ENCODE measurements around the gene CPSF3. TPM values are rescaled to one million over a fixed set of nuclear protein-coding genes. Genes with fewer than 3 reads are reported as not detected.

The CPSF3 gene
- total and polyA plus RNA-seq, 2 experiments from 2014 or later = 39.6 to 40.3 TPM

DNA sequence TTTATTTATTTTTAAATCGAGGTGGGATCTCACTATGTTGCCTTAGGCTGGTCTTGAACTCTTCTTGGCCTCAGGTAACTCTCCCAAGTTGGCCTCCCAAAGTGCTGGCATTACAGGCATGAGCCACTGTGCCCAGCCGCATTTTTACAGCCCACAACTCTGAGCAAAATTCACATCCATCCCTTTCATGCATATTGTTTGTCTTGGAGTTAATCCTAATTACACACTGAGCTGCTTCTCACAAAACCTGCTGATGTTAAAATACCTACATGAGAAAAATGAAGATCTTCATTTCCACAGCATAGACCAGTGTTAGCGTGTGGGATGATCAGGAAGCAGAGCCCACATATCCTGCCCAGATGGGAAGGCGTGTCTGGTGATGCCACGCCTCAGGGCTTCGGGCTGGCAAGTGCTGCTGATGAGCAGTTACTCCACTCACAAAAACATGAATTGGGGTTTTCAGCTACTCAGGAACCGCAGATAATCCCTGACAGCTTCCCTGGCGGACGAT, 14.8 kb upstream of the CPSF3 start:
- H3K9ac ChIP-seq = no peak overlapping the region
- H3K4me3 ChIP-seq = no peak overlapping the region
- H2AFZ ChIP-seq = no peak overlapping the region
- TF ChIP-seq EZH2phosphoT487 (IDR thresholded peaks at IDR 0.05; ENCODE audit: insufficient read depth, low read depth) = no peak
- no peak for TF ChIP-seq EZH2 (IDR thresholded peaks at IDR 0.05; ENCODE audit: insufficient read depth, poor library complexity, severe bottlenecking)
- H3K4me2 ChIP-seq (ENCODE audit: unreplicated experiment) = no peak overlapping the region
- in situ Hi-C loops (cut with MboI) = no loop called here
- H3K36me3 ChIP-seq (ENCODE audit: low read depth) = peaks cover 61% of the 10 kb centered on the region
- peaks cover 50% of the 10 kb centered on the region for H3F3A ChIP-seq (ENCODE audit: insufficient read depth)
- H3K79me2 ChIP-seq (ENCODE audit: insufficient read depth) = peaks cover 53% of the 10 kb centered on the region
- H3K27ac ChIP-seq = no peak overlapping the region
- no peak for DNase-seq
- no peaks in the 10 kb centered on the region for H3K9me3 ChIP-seq (ENCODE audit: low read depth)
- peaks cover 7% of the 10 kb centered on the region; the same call in 1 of the 2 replicates for H3K4me1 ChIP-seq (ENCODE audit: insufficient read depth)
- no peaks in the 10 kb centered on the region for H4K20me1 ChIP-seq (ENCODE audit: insufficient read depth)
- no peaks in the 10 kb centered on the region for H3K27me3 ChIP-seq (replicated peaks; ENCODE audit: insufficient read depth)
- no peaks in the 10 kb centered on the region for H3K9me2 ChIP-seq (ENCODE audit: insufficient read depth)
- whole genome bisulfite sequencing, 2 experiments (ENCODE audit: low coverage in 1 of 2, low lambda C conversion rate in 2 of 2, missing lambda C conversion rate in 2 of 2) = 92 to 93% methylated on average over 9 of the region's 9 CpGs

DNA sequence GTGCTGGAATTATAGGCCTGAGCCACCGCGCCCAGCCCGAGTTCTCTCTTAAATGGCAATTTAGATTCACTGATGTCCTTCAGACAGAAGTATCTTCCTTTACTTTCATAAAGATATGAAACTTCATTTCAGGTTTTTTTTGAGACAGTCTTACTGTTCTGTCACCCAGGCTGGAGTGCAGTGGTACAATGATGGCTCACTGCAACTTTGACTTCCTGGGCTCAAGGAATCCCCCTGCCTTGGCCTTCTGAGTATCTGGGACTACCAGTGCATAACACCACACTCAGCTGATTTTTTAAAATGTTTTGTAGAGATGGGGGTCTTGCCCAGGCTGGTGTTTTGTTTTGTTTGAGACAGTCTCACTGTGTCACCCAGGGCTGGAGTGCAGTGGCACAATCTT, 13.3 kb upstream of the CPSF3 start:
- no peaks in the 10 kb centered on the region for H3K9me2 ChIP-seq (ENCODE audit: insufficient read depth)
- H4K20me1 ChIP-seq (ENCODE audit: insufficient read depth) = no peaks in the 10 kb centered on the region
- H3K9me3 ChIP-seq (ENCODE audit: low read depth) = no peaks in the 10 kb centered on the region
- no peaks in the 10 kb centered on the region for H3K27me3 ChIP-seq (replicated peaks; ENCODE audit: insufficient read depth)
- in situ Hi-C loops (cut with MboI) = no loop called here
- TF ChIP-seq EZH2phosphoT487 (IDR thresholded peaks at IDR 0.05; ENCODE audit: insufficient read depth, low read depth) = no peak
- no peak for TF ChIP-seq EZH2 (IDR thresholded peaks at IDR 0.05; ENCODE audit: insufficient read depth, poor library complexity, severe bottlenecking)
- H3K4me1 ChIP-seq (ENCODE audit: insufficient read depth) = no peaks in the 10 kb centered on the region
- no peak for DNase-seq
- no peak overlapping the region for H3K4me2 ChIP-seq (ENCODE audit: unreplicated experiment)
- WGBS, 2 experiments (ENCODE audit: low coverage in 1 of 2, low lambda C conversion rate in 2 of 2, missing lambda C conversion rate in 2 of 2) = 98% methylated on average over 3 of the region's 3 CpGs
- peaks cover 60% of the 10 kb centered on the region for H3K79me2 ChIP-seq (ENCODE audit: insufficient read depth)
- peaks cover 42% of the 10 kb centered on the region for H3F3A ChIP-seq (ENCODE audit: insufficient read depth)
- no peak overlapping the region for H3K27ac ChIP-seq
- H3K36me3 ChIP-seq (ENCODE audit: low read depth) = peaks cover 53% of the 10 kb centered on the region
- H3K4me3 ChIP-seq = no peak overlapping the region
- no peak overlapping the region for H3K9ac ChIP-seq
- no peak overlapping the region for H2AFZ ChIP-seq

DNA sequence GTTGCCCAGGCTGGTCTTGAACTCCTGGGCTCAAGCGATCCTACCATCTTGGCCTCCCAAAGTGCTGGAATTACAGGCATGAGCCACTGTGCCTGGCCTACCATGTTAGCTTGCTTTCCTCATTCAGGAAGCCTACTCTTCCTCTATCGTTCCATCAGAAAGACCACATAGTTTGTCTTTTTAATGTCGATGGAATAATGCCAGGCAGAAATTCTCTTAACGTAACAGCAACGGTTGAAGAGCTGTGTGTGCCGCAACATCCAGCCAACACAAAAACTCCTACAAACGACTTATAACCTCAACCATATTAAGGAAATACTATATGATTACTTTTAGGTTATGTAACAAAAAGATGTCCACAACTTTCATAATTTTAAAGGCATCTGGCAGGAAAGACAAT, 10.7 kb upstream of the CPSF3 start:
- Histone ChIP-seq H3K27ac (no peak overlapping the region), H4K20me1 (ENCODE audit: insufficient read depth) (no peaks in the 10 kb centered on the region), H3K9me2 (ENCODE audit: insufficient read depth) (no peaks in the 10 kb centered on the region), H3K4me1 (ENCODE audit: insufficient read depth) (peaks cover 9% of the 10 kb centered on the region; the same call in 1 of the 2 replicates), H3K79me2 (ENCODE audit: insufficient read depth) (peaks cover 75% of the 10 kb centered on the region), H3K4me2 (ENCODE audit: unreplicated experiment) (no peak overlapping the region), H3K9me3 (ENCODE audit: low read depth) (no peaks in the 10 kb centered on the region), H2AFZ (no peak overlapping the region), H3F3A (ENCODE audit: insufficient read depth) (peaks cover 30% of the 10 kb centered on the region; the same call in 1 of the 2 replicates), H3K9ac (no peak overlapping the region), H3K36me3 (ENCODE audit: low read depth) (peaks cover 38% of the 10 kb centered on the region), H3K4me3 (no peak overlapping the region), H3K27me3 (replicated peaks; ENCODE audit: insufficient read depth) (no peaks in the 10 kb centered on the region)
- WGBS, 2 experiments (ENCODE audit: low coverage in 1 of 2, low lambda C conversion rate in 2 of 2, missing lambda C conversion rate in 2 of 2) = 87% methylated on average over 7 of the region's 7 CpGs
- in situ Hi-C loops (cut with MboI) = no loop called here
- no peak for TF ChIP-seq EZH2phosphoT487 (IDR thresholded peaks at IDR 0.05; ENCODE audit: insufficient read depth, low read depth)
- TF ChIP-seq EZH2 (IDR thresholded peaks at IDR 0.05; ENCODE audit: insufficient read depth, poor library complexity, severe bottlenecking) = no peak
- DNase-seq = no peak

DNA sequence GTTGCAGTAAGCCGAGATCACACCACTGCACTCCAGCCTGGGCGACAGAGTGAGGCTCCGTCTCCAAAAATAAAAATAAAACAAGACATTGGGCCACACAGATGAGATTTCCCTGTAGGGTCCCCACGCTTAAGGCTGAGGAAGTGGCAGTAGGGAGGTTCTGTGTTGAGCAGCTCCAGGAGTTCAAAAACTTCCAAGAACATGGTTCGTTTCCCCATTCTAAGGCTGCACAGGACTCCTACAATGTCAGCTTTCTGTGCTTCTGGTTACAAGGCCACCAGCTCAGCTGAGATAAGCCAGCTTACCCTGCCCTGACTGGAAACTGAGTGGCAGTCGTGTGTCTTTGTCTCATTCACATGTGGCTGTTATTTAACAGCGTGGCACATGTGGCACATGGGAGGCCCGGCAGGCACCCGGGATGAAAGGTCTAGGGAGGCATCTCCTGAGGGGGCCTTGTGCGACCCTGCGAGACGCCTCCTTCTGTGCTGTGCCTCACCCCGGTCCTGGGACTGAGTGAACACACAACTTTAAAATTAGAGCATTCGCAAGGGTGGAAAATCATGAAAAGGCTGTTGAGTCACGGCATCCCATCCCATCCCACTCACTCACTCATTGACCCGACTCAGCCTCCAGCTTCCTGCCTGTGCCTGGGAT, 7.8 kb upstream of the CPSF3 start:
- Histone ChIP-seq H3K4me3 (no peak overlapping the region), H3K27ac (peak overlapping the region; percentile 55), H3K36me3 (ENCODE audit: low read depth) (peaks cover 26% of the 10 kb centered on the region), H4K20me1 (ENCODE audit: insufficient read depth) (no peaks in the 10 kb centered on the region), H3K9ac (no peak overlapping the region), H3F3A (ENCODE audit: insufficient read depth) (0 out of 2 replicates have a peak, but pooled peaks cover 6% of the 10 kb centered on the region), H3K79me2 (ENCODE audit: insufficient read depth) (peaks cover 95% of the 10 kb centered on the region), H2AFZ (no peak overlapping the region), H3K27me3 (replicated peaks; ENCODE audit: insufficient read depth) (no peaks in the 10 kb centered on the region), H3K9me2 (ENCODE audit: insufficient read depth) (no peaks in the 10 kb centered on the region), H3K4me2 (ENCODE audit: unreplicated experiment) (no peak overlapping the region), H3K4me1 (ENCODE audit: insufficient read depth) (peaks cover 9% of the 10 kb centered on the region; the same call in 1 of the 2 replicates), H3K9me3 (ENCODE audit: low read depth) (no peaks in the 10 kb centered on the region)
- TF ChIP-seq EZH2phosphoT487 (IDR thresholded peaks at IDR 0.05; ENCODE audit: insufficient read depth, low read depth) (no peak), EZH2 (IDR thresholded peaks at IDR 0.05; ENCODE audit: insufficient read depth, poor library complexity, severe bottlenecking) (no peak)
- WGBS, 2 experiments (ENCODE audit: low coverage in 1 of 2, low lambda C conversion rate in 2 of 2, missing lambda C conversion rate in 2 of 2) = 62 to 69% methylated on average over 16 of the region's 16 CpGs
- in situ Hi-C loops (cut with MboI) = no loop called here
- peak; percentile 58 for DNase-seq

Data from GM23248 (cell line).